SK-N-SH treated with all-trans-retinoic acid at 6 μM for 48 hours (cell line): Measurements from ENCODE around the gene IRAK4.

Experiments used
- ATAC-seq: fragments of 200-7000 bp; cut with Tn5 transposase; 3 replicates; pipeline ENCODE4 v1.9.1; 2020; ENCODE audit warnings: mild to moderate bottlenecking, moderate library complexity
- BACH2 ChIP-seq: fragments of 250-450 bp; sonication (Bioruptor Pico); IDR thresholded peaks from 2 replicates; pipeline ENCODE4 v1.9.0; 2021; ENCODE audit warnings: mild to moderate bottlenecking, borderline replicate concordance
- CREB5 ChIP-seq: fragments of 250-450 bp; sonication (Bioruptor Pico); IDR thresholded peaks from 2 replicates; pipeline ENCODE4 v1.5.1; 2020; ENCODE audit warnings: low read depth, mild to moderate bottlenecking, moderate library complexity
- CSDC2 ChIP-seq: fragments of 250-450 bp; sonication (Bioruptor Pico); IDR thresholded peaks from 2 replicates; pipeline ENCODE4 v1.5.0; 2020; ENCODE audit warnings: mild to moderate bottlenecking, moderate library complexity
- CSRNP3 ChIP-seq: fragments of 250-450 bp; sonication (Bioruptor Pico); IDR thresholded peaks from 2 replicates; pipeline ENCODE4 v1.5.1; 2021; ENCODE audit warnings: mild to moderate bottlenecking, moderate library complexity
- GLIS3 ChIP-seq: fragments of 250-450 bp; sonication (Bioruptor Pico); IDR thresholded peaks from 2 replicates; pipeline ENCODE4 v1.5.0; 2020; ENCODE audit warnings: mild to moderate bottlenecking, moderate library complexity
- ISL1 ChIP-seq: fragments of 250-450 bp; sonication (Bioruptor Pico); IDR thresholded peaks from 2 replicates; pipeline ENCODE4 v2.1.2; 2022; ENCODE audit warnings: mild to moderate bottlenecking, moderate library complexity
- OSR1 ChIP-seq: fragments of 250-450 bp; sonication (Bioruptor Pico); IDR thresholded peaks from 2 replicates; pipeline ENCODE4 v1.8.0; 2022; ENCODE audit warnings: moderate library complexity, mild to moderate bottlenecking, inconsistent platforms
- PATZ1 ChIP-seq: fragments of 250-450 bp; sonication (Bioruptor Pico); IDR thresholded peaks from 2 replicates; pipeline ENCODE4 v1.8.0; 2020; ENCODE audit warnings: mild to moderate bottlenecking, moderate library complexity, borderline replicate concordance
- POU6F1 ChIP-seq: fragments of 250-450 bp; sonication (Bioruptor Pico); IDR thresholded peaks from 2 replicates; pipeline ENCODE4 v1.8.0; 2021; ENCODE audit warnings: low read depth, mild to moderate bottlenecking, moderate library complexity, borderline replicate concordance
- PPARA ChIP-seq: fragments of 250-450 bp; sonication (Bioruptor Pico); IDR thresholded peaks from 2 replicates; pipeline ENCODE4 v1.5.0; 2020; ENCODE audit warnings: mild to moderate bottlenecking, borderline replicate concordance
- SNAI2 ChIP-seq: fragments of 250-450 bp; sonication (Bioruptor Pico); IDR thresholded peaks from 2 replicates; pipeline ENCODE4 v1.5.0; 2020; ENCODE audit warnings: mild to moderate bottlenecking, moderate library complexity
- TCF4 ChIP-seq: fragments of 250-450 bp; sonication (Bioruptor Pico); IDR thresholded peaks from 2 replicates; pipeline ENCODE4 v1.8.0; 2021; ENCODE audit warnings: mild to moderate bottlenecking, moderate library complexity, borderline replicate concordance
- TOX ChIP-seq: fragments of 250-450 bp; sonication (Bioruptor Pico); IDR thresholded peaks from 2 replicates; pipeline ENCODE4 v1.8.0; 2021; ENCODE audit warnings: mild to moderate bottlenecking, moderate library complexity, borderline replicate concordance
- TSHZ2 ChIP-seq: fragments of 250-450 bp; sonication (Bioruptor Pico); IDR thresholded peaks from 2 replicates; pipeline ENCODE4 v1.5.0; 2020; ENCODE audit warnings: mild to moderate bottlenecking, moderate library complexity
- ZC3H10 ChIP-seq: fragments of 250-450 bp; sonication (Bioruptor Pico); IDR thresholded peaks from 2 replicates; pipeline ENCODE4 v1.5.1; 2021; ENCODE audit warnings: mild to moderate bottlenecking, moderate library complexity
- ZFP3 ChIP-seq: fragments of 250-450 bp; sonication (Bioruptor Pico); IDR thresholded peaks from 2 replicates; pipeline ENCODE4 v1.5.0; 2020; ENCODE audit warnings: mild to moderate bottlenecking, moderate library complexity
- ZFP30 ChIP-seq: fragments of 450-650 bp; formaldehyde crosslinking; IDR thresholded peaks from 2 replicates; pipeline ENCODE4 v1.5.0; 2022; ENCODE audit warnings: mild to moderate bottlenecking, moderate library complexity
- ZNF565 ChIP-seq: fragments of 450-650 bp; formaldehyde crosslinking; conservative IDR thresholded peaks from 2 replicates; pipeline ENCODE4 v1.5.0; 2020; ENCODE audit warnings: low read depth, mild to moderate bottlenecking, moderate library complexity
- ZNF70 ChIP-seq: fragments of 450-650 bp; formaldehyde crosslinking; IDR thresholded peaks from 2 replicates; pipeline ENCODE4 v1.5.0; 2020; ENCODE audit warnings: mild to moderate bottlenecking, moderate library complexity
- ZNF8 ChIP-seq: fragments of 450-650 bp; formaldehyde crosslinking; IDR thresholded peaks from 2 replicates; pipeline ENCODE4 v1.5.0; 2020; ENCODE audit warnings: mild to moderate bottlenecking, moderate library complexity

The IRAK4 gene

GRCh38 chr12:43815416-43815815, 56.7 kb downstream of the IRAK4 start:
- ATAC-seq, result no peak
- TF ChIP-seq CSDC2 (CRISPR knock-in tag), result no peak
- no peak for TF ChIP-seq GLIS3 (CRISPR knock-in tag)
- no peak for TF ChIP-seq ZFP30 (CRISPR knock-in tag)
- no peak for TF ChIP-seq OSR1
- no peak for TF ChIP-seq ZNF565 (CRISPR knock-in tag)
- TF ChIP-seq ZFP3, result no peak
- TF ChIP-seq POU6F1 (CRISPR knock-in tag), result no peak
- TF ChIP-seq TSHZ2 (CRISPR knock-in tag), result no peak
- TF ChIP-seq ZC3H10 (CRISPR knock-in tag), result no peak
- no peak for TF ChIP-seq BACH2
- no peak for TF ChIP-seq PATZ1 (CRISPR knock-in tag)
- no peak for TF ChIP-seq TCF4 (CRISPR knock-in tag)
- TF ChIP-seq SNAI2 (CRISPR knock-in tag), result no peak
- no peak for TF ChIP-seq CSRNP3 (CRISPR knock-in tag)
- TF ChIP-seq ZNF8, result no peak
- no peak for TF ChIP-seq TOX (CRISPR knock-in tag)

GRCh38 chr12:43816168-43816567, 57.4 kb downstream of the IRAK4 start:
- no peak for TF ChIP-seq ZFP30 (CRISPR knock-in tag)
- TF ChIP-seq ZNF565 (CRISPR knock-in tag), result no peak
- no peak for TF ChIP-seq ZFP3
- TF ChIP-seq ISL1, result no peak
- TF ChIP-seq CREB5, result no peak
- no peak for TF ChIP-seq ZC3H10 (CRISPR knock-in tag)
- no peak for TF ChIP-seq POU6F1 (CRISPR knock-in tag)
- TF ChIP-seq BACH2, result no peak
- ATAC-seq, result no peak

GRCh38 chr12:43824207-43824775, 65.5 kb downstream of the IRAK4 start:
- ATAC-seq, result no peak
- TF ChIP-seq PPARA (no peak), TSHZ2 (CRISPR knock-in tag) (no peak), TCF4 (CRISPR knock-in tag) (no peak), BACH2 (no peak), ZNF70 (CRISPR knock-in tag) (no peak), CREB5 (no peak), ZFP3 (no peak)
